WERI-Rb-1 (cell line): ENCODE data around the gene MYZAP.

Source experiments
- DNase-seq: peaks from one replicate; pipeline ENCODE4 v3.0.0-alpha.2; 2020
- H3K27ac ChIP-seq: fragments of 250-450 bp; sonication (Bioruptor Pico); 2 replicates; pipeline ENCODE4 v1.5.1; 2020; ENCODE audit warnings: mild to moderate bottlenecking, moderate library complexity
- H3K27me3 ChIP-seq: fragments of 250-450 bp; sonication (Bioruptor Pico); 2 replicates; pipeline ENCODE4 v1.5.1; 2021; ENCODE audit warnings: mild to moderate bottlenecking, low read depth, moderate library complexity; ENCODE audit not compliant: insufficient read depth, severe bottlenecking
- H3K36me3 ChIP-seq: fragments of 250-450 bp; sonication (Bioruptor Pico); 2 replicates; pipeline ENCODE4 v1.5.1; 2020; ENCODE audit warnings: mild to moderate bottlenecking, moderate library complexity
- H3K4me3 ChIP-seq: 2 replicates; pipeline ENCODE4 v1.5.1; 2011; ENCODE audit warnings: low read depth, mild to moderate bottlenecking, control low read depth, low read length
- H3K9me3 ChIP-seq: fragments of 250-450 bp; sonication (Bioruptor Pico); 2 replicates; pipeline ENCODE4 v1.5.1; 2021; ENCODE audit warnings: mild to moderate bottlenecking, moderate library complexity; ENCODE audit not compliant: severe bottlenecking
- CTCF ChIP-seq: IDR thresholded peaks from 2 replicates; pipeline ENCODE4 v1.5.1; 2011; ENCODE audit warnings: low read depth, mild to moderate bottlenecking, control low read depth, inconsistent platforms, low read length

Gene MYZAP

GRCh38 chr15:57665939-57666338 lies 74.2 kb downstream of the MYZAP start:
- no peak for TF ChIP-seq CTCF
- Histone ChIP-seq H3K4me3 (no peak overlapping the region), H3K9me3 (no peaks in the 10 kb centered on the region), H3K27me3 (no peaks in the 10 kb centered on the region), H3K27ac (no peak overlapping the region), H3K36me3 (no peaks in the 10 kb centered on the region)
- no peak for DNase-seq

- Histone ChIP-seq H3K9me3 (no peaks in the 10 kb centered on the region), H3K36me3 (no peaks in the 10 kb centered on the region), H3K27me3 (no peaks in the 10 kb centered on the region), H3K4me3 (no peak overlapping the region), H3K27ac (no peak overlapping the region)
- DNase-seq: no peak
- peak; percentile 43 for TF ChIP-seq CTCF
Measured at GRCh38 chr15:57667171-57667849, 75.6 kb downstream of the MYZAP start.

- Histone ChIP-seq H3K27ac (no peak overlapping the region), H3K9me3 (no peaks in the 10 kb centered on the region), H3K27me3 (no peaks in the 10 kb centered on the region), H3K36me3 (no peaks in the 10 kb centered on the region), H3K4me3 (no peak overlapping the region)
- no peak for DNase-seq
- no peak for TF ChIP-seq CTCF
Measured at GRCh38 chr15:57668016-57668415, 76.3 kb downstream of the MYZAP start.

DNA sequence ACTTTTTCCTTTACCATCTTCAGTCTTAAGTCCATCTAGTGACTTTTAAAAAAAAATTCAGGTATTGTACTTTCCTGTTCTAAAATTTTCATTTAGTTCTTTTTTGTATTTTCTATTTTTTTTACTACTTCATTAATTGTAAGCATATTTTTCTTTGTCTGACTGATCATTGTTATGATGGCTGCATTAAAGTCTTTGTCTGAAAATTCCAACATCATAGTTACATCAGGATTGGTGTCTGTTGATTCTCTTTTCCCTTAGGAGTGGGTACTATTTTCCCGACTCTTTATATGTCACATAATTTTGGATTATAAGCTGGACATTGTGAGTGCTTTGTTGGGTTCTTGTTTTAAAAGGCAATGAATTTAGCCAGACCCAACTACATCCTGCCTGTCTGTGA lies 79.9 kb downstream of the MYZAP start:
- DNase-seq: no peak
- Histone ChIP-seq H3K4me3 (no peak overlapping the region), H3K27ac (no peak overlapping the region), H3K27me3 (no peaks in the 10 kb centered on the region), H3K9me3 (no peaks in the 10 kb centered on the region), H3K36me3 (no peaks in the 10 kb centered on the region)
- TF ChIP-seq CTCF: no peak

DNA sequence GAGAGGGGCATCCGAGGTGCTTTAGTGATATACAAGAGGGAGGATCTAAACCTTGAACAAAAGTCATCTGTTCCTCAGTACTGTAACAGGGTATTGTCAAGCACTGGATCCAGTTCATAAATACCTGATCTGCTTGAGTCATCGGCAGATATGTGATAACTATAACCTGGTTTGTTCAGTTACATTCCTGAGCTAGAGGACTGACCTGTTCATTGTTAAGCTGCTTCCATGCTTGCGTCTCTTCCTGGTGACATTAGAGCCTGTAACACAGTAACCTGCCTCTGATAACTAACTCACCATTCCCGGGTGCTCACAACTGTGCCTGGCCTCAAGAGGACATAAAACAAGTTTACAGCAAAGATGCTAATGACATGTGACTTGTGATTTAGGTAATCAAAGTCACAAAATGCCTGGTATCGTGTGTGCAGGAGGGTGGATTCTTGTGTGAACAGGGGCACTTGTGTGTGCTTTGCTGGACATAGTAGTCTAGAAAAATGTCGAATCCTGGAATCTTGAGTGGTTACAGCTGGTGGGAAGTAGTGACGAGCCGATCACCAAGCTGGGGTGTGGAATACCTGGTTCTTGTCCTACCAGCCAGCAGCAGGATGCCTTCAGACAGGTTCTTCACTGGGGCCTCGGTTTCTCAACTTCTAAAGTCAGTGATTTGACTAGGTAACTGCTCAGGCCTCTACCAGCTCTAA lies 83.9 kb downstream of the MYZAP start:
- no peaks in the 10 kb centered on the region for H3K9me3 ChIP-seq
- no peak overlapping the region for H3K4me3 ChIP-seq
- no peak overlapping the region for H3K27ac ChIP-seq
- H3K36me3 ChIP-seq: no peaks in the 10 kb centered on the region
- H3K27me3 ChIP-seq: no peaks in the 10 kb centered on the region
- no peak for DNase-seq
- TF ChIP-seq CTCF: no peak

GRCh38 chr15:57676585-57676984 lies 84.9 kb downstream of the MYZAP start:
- TF ChIP-seq CTCF: no peak
- Histone ChIP-seq H3K4me3 (no peak overlapping the region), H3K9me3 (no peaks in the 10 kb centered on the region), H3K27me3 (no peaks in the 10 kb centered on the region), H3K36me3 (no peaks in the 10 kb centered on the region), H3K27ac (no peak overlapping the region)
- no peak for DNase-seq
